ENCODE measurements around the gene GRID2. TPM values are rescaled to one million over a fixed set of nuclear protein-coding genes. Genes with fewer than 3 reads are reported as not detected.
"Not testable (repeated sequence)": the region's sequence is repeated elsewhere in the genome, so short reads cannot be mapped to it uniquely, and the experiment has no call there.

Gene GRID2
- polyA plus RNA-seq, 3 donors from 2014 or later: not detected

DNA sequence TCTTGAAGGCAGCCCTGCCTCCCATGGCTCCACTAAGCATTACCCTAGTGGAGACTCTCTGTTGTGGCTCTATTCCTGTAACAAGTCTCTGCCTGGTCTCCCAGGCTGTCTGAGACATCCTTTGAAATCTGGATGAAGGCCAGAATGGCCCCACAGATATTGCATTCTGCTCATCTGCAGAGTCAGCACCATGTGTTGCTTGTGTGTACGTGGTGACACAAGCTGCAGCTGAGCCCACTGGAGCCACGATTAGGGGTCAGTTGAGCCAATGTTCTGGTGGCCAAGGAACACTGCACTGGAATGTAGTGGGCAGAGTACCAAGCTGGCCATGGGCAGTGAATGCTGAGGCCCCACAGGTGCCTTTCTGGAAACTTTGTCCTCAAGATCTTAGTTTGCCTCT is 29.2 kb downstream of the GRID2 start:
- H3K9me3 Mint-ChIP-seq: peaks cover 7 to 32% (median 16%) of the 10 kb centered on the region in 6 donors
- H3K27ac Mint-ChIP-seq: no peak overlapping the region
- H3K27me3 Mint-ChIP-seq (ENCODE audit: low read depth in 3 of 3): peaks cover 0 to 1% (median 0%) of the 10 kb centered on the region in 3 donors
- no peak for DNase-seq
- H3K36me3 Mint-ChIP-seq: no peaks in the 10 kb centered on the region
- H3K4me1 Mint-ChIP-seq: no peaks in the 10 kb centered on the region
- H3K4me3 Mint-ChIP-seq: no peak overlapping the region

GRCh38 chr4:92334716-92335350 is 31.1 kb downstream of the GRID2 start:
- no peaks in the 10 kb centered on the region for H3K27me3 Mint-ChIP-seq (ENCODE audit: low read depth in 3 of 3)
- H3K9me3 Mint-ChIP-seq: peaks cover 7 to 27% (median 11%) of the 10 kb centered on the region in 6 donors
- DNase-seq: no peak
- H3K4me3 Mint-ChIP-seq: no peak overlapping the region
- H3K27ac Mint-ChIP-seq: no peak overlapping the region
- no peaks in the 10 kb centered on the region for H3K36me3 Mint-ChIP-seq
- no peaks in the 10 kb centered on the region for H3K4me1 Mint-ChIP-seq

GRCh38 chr4:92339676-92340075 is 35.9 kb downstream of the GRID2 start:
- Mint-ChIP-seq H3K4me3 (no peak overlapping the region), H3K27me3 (ENCODE audit: low read depth in 3 of 3) (peaks cover 0 to 2% (median 2%) of the 10 kb centered on the region in 3 donors), H3K27ac (no peak overlapping the region), H3K9me3 (peaks cover under 1 to 15% (median 5%) of the 10 kb centered on the region in 6 donors), H3K36me3 (peaks cover 0 to 3% (median 0%) of the 10 kb centered on the region in 3 donors), H3K4me1 (no peaks in the 10 kb centered on the region)
- no peak for DNase-seq

GRCh38 chr4:92344216-92344615 is 40.5 kb downstream of the GRID2 start:
- Mint-ChIP-seq H3K36me3 (peaks cover 0 to 3% (median 0%) of the 10 kb centered on the region in 3 donors), H3K27me3 (ENCODE audit: low read depth in 3 of 3) (peaks cover 0 to 2% (median 2%) of the 10 kb centered on the region in 3 donors), H3K9me3 (peaks cover 2 to 20% (median 5%) of the 10 kb centered on the region in 6 donors), H3K4me1 (no peaks in the 10 kb centered on the region), H3K27ac (no peak overlapping the region), H3K4me3 (no peak overlapping the region)
- DNase-seq: no peak

- H3K9me3 Mint-ChIP-seq: peaks cover 0 to 20% (median 3%) of the 10 kb centered on the region in 6 donors
- no peaks in the 10 kb centered on the region for H3K36me3 Mint-ChIP-seq
- no peak for DNase-seq
- H3K4me1 Mint-ChIP-seq: no peaks in the 10 kb centered on the region
- no peak overlapping the region for H3K27ac Mint-ChIP-seq
- no peak overlapping the region for H3K4me3 Mint-ChIP-seq
- no peaks in the 10 kb centered on the region for H3K27me3 Mint-ChIP-seq (ENCODE audit: low read depth in 3 of 3)
Observed at GRCh38 chr4:92346289-92346688, 42.5 kb downstream of the GRID2 start.

- H3K36me3 Mint-ChIP-seq: no peaks in the 10 kb centered on the region
- no peak overlapping the region for H3K4me3 Mint-ChIP-seq
- H3K27ac Mint-ChIP-seq: no peak overlapping the region
- DNase-seq: no peak
- peaks cover 0 to 2% (median 1%) of the 10 kb centered on the region in 3 donors for H3K27me3 Mint-ChIP-seq (ENCODE audit: low read depth in 3 of 3)
- H3K4me1 Mint-ChIP-seq: no peaks in the 10 kb centered on the region
- peaks cover 0 to 31% (median 14%) of the 10 kb centered on the region in 6 donors for H3K9me3 Mint-ChIP-seq
Observed at GRCh38 chr4:92357966-92358365, 54.2 kb downstream of the GRID2 start.

DNA sequence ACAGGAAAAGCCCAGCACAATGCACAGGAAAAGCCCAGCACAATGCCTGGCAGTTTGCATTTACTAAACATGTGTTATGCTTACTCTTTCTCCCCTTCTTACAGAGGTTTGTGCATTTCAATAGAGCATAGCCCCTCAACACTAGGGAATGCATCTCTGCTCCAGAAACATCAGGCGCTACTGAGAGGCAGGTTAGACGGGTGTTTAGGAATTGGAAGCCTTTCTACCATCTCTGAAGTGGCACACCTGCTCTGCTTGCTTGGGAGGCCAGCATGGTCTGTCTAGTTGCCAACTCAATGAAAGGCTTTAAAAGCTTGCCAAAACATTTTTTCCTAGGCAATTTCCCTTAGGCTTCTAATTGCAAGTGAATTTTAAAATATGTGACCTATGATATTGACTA is 55.7 kb downstream of the GRID2 start:
- Mint-ChIP-seq H3K27ac (no peak overlapping the region), H3K27me3 (ENCODE audit: low read depth in 3 of 3) (peaks cover 0 to 2% (median 0%) of the 10 kb centered on the region in 3 donors), H3K4me3 (no peak overlapping the region), H3K4me1 (no peaks in the 10 kb centered on the region), H3K9me3 (peaks cover 0 to 20% (median 9%) of the 10 kb centered on the region in 6 donors), H3K36me3 (no peaks in the 10 kb centered on the region)
- DNase-seq: no peak

DNA sequence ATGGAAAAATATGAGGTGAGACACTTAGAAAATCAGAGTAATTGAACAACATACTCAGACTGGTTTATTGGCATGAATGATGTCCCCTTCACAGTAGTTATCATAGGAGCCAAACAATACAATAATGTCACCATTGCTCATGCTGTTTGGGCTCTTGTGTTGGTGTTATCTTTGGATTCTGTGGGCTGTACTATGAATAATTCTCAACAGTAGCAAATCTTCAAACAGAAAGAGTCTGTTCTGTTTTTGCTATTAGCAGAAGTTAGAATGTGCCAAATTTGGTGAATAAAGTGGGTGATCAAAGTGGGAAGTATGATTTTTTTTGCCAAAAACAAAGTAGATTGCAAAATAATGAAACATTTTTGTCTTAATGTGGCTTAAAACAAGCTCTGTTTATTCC is 58.3 kb downstream of the GRID2 start:
- H3K27ac Mint-ChIP-seq: no peak overlapping the region
- H3K9me3 Mint-ChIP-seq: peaks cover 0 to 20% (median 10%) of the 10 kb centered on the region in 6 donors
- H3K36me3 Mint-ChIP-seq: no peaks in the 10 kb centered on the region
- no peak for DNase-seq
- H3K4me1 Mint-ChIP-seq: no peaks in the 10 kb centered on the region
- H3K4me3 Mint-ChIP-seq: no peak overlapping the region
- peaks cover 0 to 2% (median 0%) of the 10 kb centered on the region in 3 donors for H3K27me3 Mint-ChIP-seq (ENCODE audit: low read depth in 3 of 3)

GRCh38 chr4:92368653-92369052 is 64.9 kb downstream of the GRID2 start:
- peaks cover 9 to 39% (median 18%) of the 10 kb centered on the region in 6 donors for H3K9me3 Mint-ChIP-seq
- no peaks in the 10 kb centered on the region for H3K27me3 Mint-ChIP-seq (ENCODE audit: low read depth in 3 of 3)
- no peaks in the 10 kb centered on the region for H3K4me1 Mint-ChIP-seq
- no peak overlapping the region for H3K4me3 Mint-ChIP-seq
- no peaks in the 10 kb centered on the region for H3K36me3 Mint-ChIP-seq
- DNase-seq: no peak
- H3K27ac Mint-ChIP-seq: no peak overlapping the region

- H3K27ac Mint-ChIP-seq: no peak overlapping the region
- no peaks in the 10 kb centered on the region for H3K36me3 Mint-ChIP-seq
- no peak for DNase-seq
- H3K9me3 Mint-ChIP-seq: peaks cover 2 to 41% (median 5%) of the 10 kb centered on the region in 6 donors
- no peak overlapping the region for H3K4me3 Mint-ChIP-seq
- no peaks in the 10 kb centered on the region for H3K27me3 Mint-ChIP-seq (ENCODE audit: low read depth in 3 of 3)
- H3K4me1 Mint-ChIP-seq: no peaks in the 10 kb centered on the region
Observed at GRCh38 chr4:92381616-92382015, 77.8 kb downstream of the GRID2 start.

- no peak for DNase-seq
- H3K36me3 Mint-ChIP-seq: no peaks in the 10 kb centered on the region
- H3K27me3 Mint-ChIP-seq (ENCODE audit: low read depth in 3 of 3): no peaks in the 10 kb centered on the region
- H3K4me3 Mint-ChIP-seq: no peak overlapping the region
- H3K9me3 Mint-ChIP-seq: peaks cover 2 to 42% (median 4%) of the 10 kb centered on the region in 6 donors
- no peak overlapping the region for H3K27ac Mint-ChIP-seq
- H3K4me1 Mint-ChIP-seq: no peaks in the 10 kb centered on the region
Observed at GRCh38 chr4:92382128-92382527, 78.4 kb downstream of the GRID2 start.

DNA sequence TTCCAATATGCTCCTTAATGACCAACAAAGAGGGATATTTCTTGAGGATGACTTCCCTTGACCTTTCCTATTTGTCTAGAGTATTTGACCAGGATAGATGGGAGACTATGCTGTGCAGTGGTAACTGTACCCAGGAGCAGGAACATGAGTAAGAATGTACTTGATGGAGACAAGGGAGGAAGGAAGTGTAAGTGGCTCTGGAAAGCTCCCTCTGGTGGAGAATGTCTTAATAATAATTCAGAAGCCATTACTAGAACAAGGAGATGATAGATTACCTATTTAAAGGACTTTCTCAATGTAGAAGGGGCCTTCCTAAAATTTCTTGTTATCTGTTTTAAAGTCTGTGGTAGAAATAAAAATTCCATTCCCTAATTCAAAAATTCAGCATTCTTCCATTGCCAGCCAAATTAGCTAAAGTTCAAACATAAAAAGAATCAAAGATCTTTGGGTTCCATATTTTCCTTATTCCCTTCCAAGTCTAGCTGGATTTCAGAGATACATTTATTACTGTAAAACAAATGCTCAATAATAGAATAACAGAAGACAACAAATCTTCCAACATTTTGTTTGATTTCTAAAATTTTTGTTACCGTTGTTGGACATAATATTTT is 83.8 kb downstream of the GRID2 start:
- no peaks in the 10 kb centered on the region for H3K36me3 Mint-ChIP-seq
- no peak overlapping the region for H3K4me3 Mint-ChIP-seq
- no peaks in the 10 kb centered on the region for H3K27me3 Mint-ChIP-seq (ENCODE audit: low read depth in 3 of 3)
- H3K4me1 Mint-ChIP-seq: no peaks in the 10 kb centered on the region
- no peak overlapping the region for H3K27ac Mint-ChIP-seq
- peaks cover 2 to 35% (median 9%) of the 10 kb centered on the region in 6 donors for H3K9me3 Mint-ChIP-seq
- DNase-seq: no peak

GRCh38 chr4:92399032-92399431 is 95.3 kb downstream of the GRID2 start:
- H3K27me3 Mint-ChIP-seq (ENCODE audit: low read depth in 3 of 3): peaks cover 0 to 2% (median 2%) of the 10 kb centered on the region in 3 donors
- H3K4me1 Mint-ChIP-seq: no peaks in the 10 kb centered on the region
- H3K4me3 Mint-ChIP-seq: no peak overlapping the region
- DNase-seq: no peak
- H3K27ac Mint-ChIP-seq: no peak overlapping the region
- H3K36me3 Mint-ChIP-seq: no peaks in the 10 kb centered on the region
- peaks cover 2 to 24% (median 5%) of the 10 kb centered on the region in 6 donors for H3K9me3 Mint-ChIP-seq

- H3K4me3 Mint-ChIP-seq; H3K36me3 Mint-ChIP-seq; H3K27me3 Mint-ChIP-seq (ENCODE audit: low read depth in 3 of 3); H3K4me1 Mint-ChIP-seq; DNase-seq; H3K27ac Mint-ChIP-seq: not testable (repeated sequence)
- peaks cover 4 to 29% (median 8%) of the 10 kb centered on the region in 6 donors for H3K9me3 Mint-ChIP-seq
Observed at GRCh38 chr4:92403525-92403924, 99.8 kb downstream of the GRID2 start.
